ENCODE measurements around the gene MRPS22. TPM values are rescaled to one million over a fixed set of nuclear protein-coding genes. Genes with fewer than 3 reads are reported as not detected.
A peak's percentile ranks its signal among the peaks of the same experiment; 100 is the strongest.

The MRPS22 gene
- total and polyA plus RNA-seq, 9 of the 15 experiments (the other 6 are each of a cell fraction or from before 2014, with no cell fraction given): 148 to 397 (median 229) TPM

- TF ChIP-seq ZNF277 (CRISPR knock-in tag; IDR thresholded peaks at IDR 0.05; ENCODE audit: borderline replicate concordance) (no peak), SPI1 (IDR thresholded peaks at IDR 0.05; ENCODE audit: borderline replicate concordance, low read depth, low read length) (peak; percentile 84), FIP1L1 (IDR thresholded peaks at IDR 0.05; ENCODE audit: low read depth, low read length, poor library complexity, severe bottlenecking) (no peak), ZNF561 (CRISPR knock-in tag; conservative IDR thresholded peaks at IDR 0.05) (no peak), TOE1 (IDR thresholded peaks at IDR 0.05; ENCODE audit: borderline replicate concordance) (peak; percentile 85), TOE1 (CRISPR knock-in tag; IDR thresholded peaks at IDR 0.05; ENCODE audit: borderline replicate concordance, low read depth) (no peak), ZNF408 (CRISPR knock-in tag; IDR thresholded peaks at IDR 0.05; ENCODE audit: low read depth) (no peak), PREB (CRISPR knock-in tag; IDR thresholded peaks at IDR 0.05) (no peak), CC2D1A (IDR thresholded peaks at IDR 0.05) (peak; percentile 18; the same call in 1 of the 2 replicates), CBFA2T3 (IDR thresholded peaks at IDR 0.05) (peak; percentile 80), EHMT2 (IDR thresholded peaks at IDR 0.05) (no peak), LCOR (CRISPR knock-in tag; IDR thresholded peaks at IDR 0.05) (peak; percentile 63), L3MBTL2 (IDR thresholded peaks at IDR 0.05) (0 out of 2 replicates have a peak, but pooled peaks have one; percentile 18), ZNF212 (CRISPR knock-in tag; IDR thresholded peaks at IDR 0.05) (no peak), U2AF1 (optimal IDR thresholded peaks at IDR 0.05; ENCODE audit: low read depth, low read length) (no peak), MBD2 (IDR thresholded peaks at IDR 0.05; ENCODE audit: borderline replicate concordance, low read depth) (0 out of 2 replicates have a peak, but pooled peaks have one; percentile 35), PKNOX1 (IDR thresholded peaks at IDR 0.05) (peak; percentile 95), MAFG (tag; conservative IDR thresholded peaks at IDR 0.05) (peak; percentile 3; the same call in 1 of the 2 replicates), SMARCE1 (IDR thresholded peaks at IDR 0.05) (peak; percentile 99), CBFA2T2 (conservative IDR thresholded peaks at IDR 0.05) (peak; percentile 73), YBX1 (IDR thresholded peaks at IDR 0.05) (no peak), ZBTB8A (IDR thresholded peaks at IDR 0.05; ENCODE audit: partially characterized antibody) (no peak), PHB2 (IDR thresholded peaks at IDR 0.05; ENCODE audit: low read depth) (no peak), KAT7 (CRISPR knock-in tag; IDR thresholded peaks at IDR 0.05; ENCODE audit: borderline replicate concordance) (no peak), CREB1 (IDR thresholded peaks at IDR 0.05) (peak; percentile 17; the same call in 1 of the 2 replicates), CREB1 (CRISPR knock-in tag; IDR thresholded peaks at IDR 0.05) (no peak)
Observed at GRCh38 chr3:139339219-139339906, 4.5 kb upstream of the MRPS22 start (continued).
